GM23248 (cell line): ENCODE data around the gene ARID1B. TPM values are rescaled to one million over a fixed set of nuclear protein-coding genes. Genes with fewer than 3 reads are reported as not detected.
A peak's percentile ranks its signal among the peaks of the same experiment; 100 is the strongest.

ENCODE experiments used
- DNase-seq: peaks from one replicate; pipeline ENCODE4 v3.0.0-alpha.2; 2015
- H2AFZ ChIP-seq: fragments of 200-600 bp; sonication (generic); 2 replicates; pipeline ENCODE4 v1.6.1; 2016; ENCODE audit warnings: antibody characterized with exemption
- H3F3A ChIP-seq: fragments of 200-600 bp; sonication (generic); 2 replicates; pipeline ENCODE4 v1.6.1; 2016; ENCODE audit warnings: mild to moderate bottlenecking, antibody characterized with exemption, mixed run types; ENCODE audit not compliant: insufficient read depth
- H3K27ac ChIP-seq: fragments of 200-600 bp; sonication (generic); 2 replicates; pipeline ENCODE4 v1.5.1; 2016; ENCODE audit warnings: mild to moderate bottlenecking
- H3K27me3 ChIP-seq: fragments of 200-600 bp; sonication (generic); replicated peaks from 2 replicates; pipeline ENCODE4 v1.6.1; 2016; ENCODE audit warnings: mild to moderate bottlenecking; ENCODE audit not compliant: insufficient read depth
- H3K36me3 ChIP-seq: fragments of 200-600 bp; sonication (generic); 2 replicates; pipeline ENCODE4 v1.6.1; 2016; ENCODE audit warnings: low read depth, mild to moderate bottlenecking
- H3K4me1 ChIP-seq: fragments of 200-600 bp; sonication (generic); 2 replicates; pipeline ENCODE4 v1.6.1; 2016; ENCODE audit warnings: mild to moderate bottlenecking; ENCODE audit not compliant: insufficient read depth
- H3K4me2 ChIP-seq: fragments of 200-600 bp; sonication (generic); one replicate; pipeline ENCODE4 v1.6.1; 2016; ENCODE audit warnings: mild to moderate bottlenecking; ENCODE audit not compliant: unreplicated experiment
- H3K4me3 ChIP-seq: fragments of 200-600 bp; sonication (generic); 2 replicates; pipeline ENCODE4 v1.5.1; 2016; ENCODE audit warnings: mild to moderate bottlenecking
- H3K79me2 ChIP-seq: fragments of 200-600 bp; sonication (generic); 2 replicates; pipeline ENCODE4 v1.6.1; 2016; ENCODE audit warnings: mild to moderate bottlenecking; ENCODE audit not compliant: insufficient read depth
- H3K9ac ChIP-seq: fragments of 200-600 bp; sonication (generic); 2 replicates; pipeline ENCODE4 v1.6.1; 2016; ENCODE audit warnings: mild to moderate bottlenecking
- H3K9me2 ChIP-seq: fragments of 200-600 bp; sonication (generic); 2 replicates; pipeline ENCODE4 v1.6.1; 2016; ENCODE audit warnings: mixed run types, mild to moderate bottlenecking, moderate library complexity; ENCODE audit not compliant: insufficient read depth
- H3K9me3 ChIP-seq: fragments of 200-600 bp; sonication (generic); one replicate; pipeline ENCODE4 v1.6.1; 2017; ENCODE audit warnings: low read depth
- H4K20me1 ChIP-seq: fragments of 200-600 bp; sonication (generic); 2 replicates; pipeline ENCODE4 v1.6.0; 2016; ENCODE audit not compliant: insufficient read depth
- EZH2 ChIP-seq: fragments of 200-600 bp; sonication (generic); IDR thresholded peaks from 2 replicates; pipeline ENCODE4 v1.6.1; 2018; ENCODE audit warnings: antibody characterized with exemption, mild to moderate bottlenecking; ENCODE audit not compliant: insufficient read depth, poor library complexity, severe bottlenecking
- EZH2phosphoT487 ChIP-seq: fragments of 200-600 bp; sonication (generic); IDR thresholded peaks from 2 replicates; pipeline ENCODE4 v1.6.1; 2018; ENCODE audit warnings: antibody characterized with exemption, moderate library complexity, mild to moderate bottlenecking, low read depth; ENCODE audit not compliant: insufficient read depth
- WGBS, 2 experiments: methylation state at CpG; one replicate each; pipeline ENCODE4 v1.1.6; 2015 to 2017; ENCODE audit warnings: low lambda C conversion rate in 2 of 2, low coverage in 1 of 2; ENCODE audit errors: missing lambda C conversion rate in 2 of 2; 5-methylcytosine and 5-hydroxymethylcytosine counted together
- in situ Hi-C: fragments of 300-500 bp; cut with MboI; formaldehyde crosslinking; loops from 2 replicates; pipeline ENCODE4 v1.15.0; 2020
- polyA plus RNA-seq: library from polyadenylated mRNA; unstranded; fragments of >200 nt; fragmentation: Nextera tagmentation; extraction: Ambion mirVana; gene quantifications from 2 replicates; pipeline ENCODE4 v1.2.1, GENCODE V29; 2016
- total RNA-seq: library from RNA; depleted of rRNA; stranded (reverse); fragments of >200 nt; shearing (Covaris generic); gene quantifications from 2 replicates; pipeline ENCODE4 v1.2.3, GENCODE V29; 2014

The ARID1B gene
- total and polyA plus RNA-seq, 2 experiments from 2014 or later, result 19.3 to 21.2 TPM

DNA sequence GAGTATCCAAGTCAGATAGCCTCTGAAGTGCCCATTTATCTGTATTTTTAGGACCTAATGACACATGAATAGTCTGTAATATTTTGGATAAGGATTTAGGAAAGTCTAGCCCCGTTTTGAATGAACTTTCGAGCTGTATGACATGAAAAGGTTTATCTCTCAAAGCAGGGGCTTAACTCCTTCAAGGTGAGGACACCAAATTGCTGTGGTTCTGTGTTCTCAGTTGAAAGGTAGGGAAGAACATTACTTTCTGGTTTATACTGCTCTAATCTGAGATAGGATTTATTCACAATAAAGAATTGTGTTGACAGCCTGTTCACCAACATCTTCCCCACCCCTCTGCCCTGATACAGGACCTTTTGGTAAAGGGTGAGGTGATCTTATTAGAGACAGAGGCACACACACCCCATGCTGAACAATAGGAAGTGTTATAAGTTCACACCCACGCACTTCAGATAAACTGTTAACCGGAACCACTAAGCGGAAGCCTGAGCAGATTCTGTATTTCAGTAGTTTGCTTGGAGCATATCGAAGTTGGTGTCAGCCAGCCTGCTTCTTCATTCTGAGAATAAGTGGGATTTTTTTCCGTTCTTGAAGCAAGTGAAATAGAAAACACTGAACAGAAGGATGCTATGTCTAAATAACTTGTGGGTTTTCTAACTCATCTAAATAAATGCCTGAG lies 322.9 kb downstream of the ARID1B start:
- Histone ChIP-seq H3K4me1 (no peaks in the 10 kb centered on the region), H3K36me3 (peaks cover 6% of the 10 kb centered on the region; the same call in 1 of the 2 replicates), H3K4me3 (no peak overlapping the region), H3K9ac (no peak overlapping the region), H3K4me2 (no peak overlapping the region), H3K9me3 (no peaks in the 10 kb centered on the region), H3K27me3 (no peaks in the 10 kb centered on the region), H3F3A (no peaks in the 10 kb centered on the region), H3K9me2 (no peaks in the 10 kb centered on the region), H3K79me2 (0 out of 2 replicates have a peak, but pooled peaks cover 5% of the 10 kb centered on the region), H3K27ac (no peak overlapping the region), H4K20me1 (no peaks in the 10 kb centered on the region), H2AFZ (no peak overlapping the region)
- 89 to 94% methylated on average over 7 of the region's 7 CpGs for WGBS, 2 experiments
- in situ Hi-C loops, result no loop called here
- DNase-seq, result no peak
- no peak for TF ChIP-seq EZH2
- TF ChIP-seq EZH2phosphoT487, result no peak

DNA sequence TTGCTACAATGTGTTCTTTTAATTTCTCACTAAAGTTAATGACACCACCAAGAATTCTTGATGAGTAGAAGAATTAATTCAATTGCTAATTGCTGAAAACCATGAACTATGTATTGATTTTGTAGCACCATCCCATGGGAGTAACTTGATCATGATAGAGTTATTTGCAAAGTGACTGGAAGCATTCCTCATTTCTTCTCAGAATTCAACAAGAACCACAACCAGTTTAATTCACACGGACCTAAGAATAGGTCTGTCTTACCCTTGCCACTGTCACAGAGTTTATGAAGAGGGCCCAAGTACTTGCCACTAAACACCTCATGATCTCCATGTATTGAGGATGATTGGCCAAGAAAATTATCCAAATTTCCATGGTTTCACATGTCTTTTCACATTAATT lies 324.0 kb downstream of the ARID1B start:
- no peak for DNase-seq
- peaks cover under 1% of the 10 kb centered on the region for H3K4me1 ChIP-seq
- peaks cover 6% of the 10 kb centered on the region; the same call in 1 of the 2 replicates for H3K36me3 ChIP-seq
- H3K4me3 ChIP-seq, result no peak overlapping the region
- peaks cover 5% of the 10 kb centered on the region; the same call in 1 of the 2 replicates for H3F3A ChIP-seq
- H4K20me1 ChIP-seq, result no peaks in the 10 kb centered on the region
- no peaks in the 10 kb centered on the region for H3K9me3 ChIP-seq
- H3K4me2 ChIP-seq, result no peak overlapping the region
- H3K79me2 ChIP-seq, result no peaks in the 10 kb centered on the region
- no peak overlapping the region for H3K27ac ChIP-seq
- no peak overlapping the region for H3K9ac ChIP-seq
- no peaks in the 10 kb centered on the region for H3K27me3 ChIP-seq
- TF ChIP-seq EZH2phosphoT487 (no peak), EZH2 (no peak)
- no peaks in the 10 kb centered on the region for H3K9me2 ChIP-seq
- 95 to 100% methylated on average over 1 of the region's 1 CpG for WGBS, 2 experiments
- in situ Hi-C loops, result no loop called here
- H2AFZ ChIP-seq, result no peak overlapping the region

DNA sequence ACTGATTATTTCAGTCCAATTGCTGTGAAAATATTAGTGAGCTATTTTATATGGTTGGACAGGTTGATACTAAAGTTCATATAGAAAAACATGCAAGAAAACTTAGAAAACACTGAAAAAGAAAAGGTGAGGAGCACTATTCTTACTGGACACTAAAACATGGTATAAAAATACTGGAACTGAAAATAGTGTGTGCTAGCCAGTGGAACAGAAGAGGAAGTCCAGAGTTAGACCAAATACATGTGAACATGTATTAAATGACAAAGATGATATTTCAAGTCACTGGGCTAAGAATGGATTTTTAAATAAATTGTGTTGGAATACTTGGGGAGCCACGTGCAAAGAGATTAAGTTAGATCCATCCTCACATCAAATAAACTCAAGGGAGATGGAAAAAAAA lies 327.6 kb downstream of the ARID1B start:
- TF ChIP-seq EZH2phosphoT487 (no peak), EZH2 (no peak)
- Histone ChIP-seq H3K9ac (no peak overlapping the region), H2AFZ (no peak overlapping the region), H3K79me2 (0 out of 2 replicates have a peak, but pooled peaks cover 10% of the 10 kb centered on the region), H3K4me1 (peaks cover 34% of the 10 kb centered on the region), H3F3A (peaks cover 38% of the 10 kb centered on the region), H3K27me3 (no peaks in the 10 kb centered on the region), H4K20me1 (no peaks in the 10 kb centered on the region), H3K36me3 (peaks cover 6% of the 10 kb centered on the region; the same call in 1 of the 2 replicates), H3K4me3 (no peak overlapping the region), H3K27ac (no peak overlapping the region), H3K9me3 (no peaks in the 10 kb centered on the region), H3K4me2 (no peak overlapping the region), H3K9me2 (no peaks in the 10 kb centered on the region)
- WGBS, 2 experiments, result 97% methylated on average over 1 of the region's 1 CpG
- DNase-seq, result no peak
- in situ Hi-C loops, result no loop called here

DNA sequence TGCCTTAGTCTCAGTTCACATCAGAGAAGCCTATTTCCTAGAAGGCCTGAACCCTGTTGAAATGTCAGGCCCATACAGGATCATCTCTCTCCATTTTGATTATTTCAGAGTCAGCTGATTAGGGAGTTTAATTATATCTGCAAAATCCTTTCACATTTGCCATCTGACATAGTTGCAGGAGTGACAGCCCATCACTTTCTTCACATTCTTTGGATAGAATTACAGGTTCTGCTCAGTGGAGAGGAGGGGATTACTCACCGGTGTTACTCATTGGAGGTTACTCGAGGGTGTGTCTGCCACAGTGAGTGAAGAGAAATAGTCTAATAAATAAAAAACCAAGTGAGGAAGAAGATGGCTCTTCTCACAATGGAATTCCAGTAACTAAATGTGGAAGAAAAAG lies 329.3 kb downstream of the ARID1B start:
- H3K9ac ChIP-seq, result peak overlapping the region; percentile 78; the same call in 1 of the 2 replicates

More for the DNA sequence above, 329.3 kb downstream of the ARID1B start:
- no peak overlapping the region for H2AFZ ChIP-seq
- TF ChIP-seq EZH2phosphoT487 (no peak), EZH2 (no peak)
- DNase-seq, result peak; percentile 84
- H3K4me1 ChIP-seq, result peaks cover 37% of the 10 kb centered on the region
- 0 out of 2 replicates have a peak, but pooled peaks cover 25% of the 10 kb centered on the region for H3K79me2 ChIP-seq
- peak overlapping the region; percentile 97 for H3K27ac ChIP-seq
- no peaks in the 10 kb centered on the region for H3K27me3 ChIP-seq
- in situ Hi-C loops, result no loop called here
- H3K4me3 ChIP-seq, result no peak overlapping the region
- WGBS, 2 experiments, result 19% methylated on average over 2 of the region's 2 CpGs
- peak overlapping the region; percentile 19 for H3K4me2 ChIP-seq
- no peaks in the 10 kb centered on the region for H3K36me3 ChIP-seq
- H3K9me2 ChIP-seq, result no peaks in the 10 kb centered on the region
- no peaks in the 10 kb centered on the region for H4K20me1 ChIP-seq
- H3K9me3 ChIP-seq, result no peaks in the 10 kb centered on the region
- H3F3A ChIP-seq, result peaks cover 44% of the 10 kb centered on the region
